ENCODE results near the gene MAOA.

- no peak for TF ChIP-seq EZH2 (IDR thresholded peaks at IDR 0.05)
- TF ChIP-seq POLR2AphosphoS5 (IDR thresholded peaks at IDR 0.05; ENCODE audit: borderline replicate concordance, low read depth, low read length) = no peak
- TF ChIP-seq FOXP2 (optimal IDR thresholded peaks at IDR 0.05; ENCODE audit: control extremely low read depth, extremely low read length, insufficient read depth) = no peak
Measured at GRCh38 chrX:43627669-43628068, 28.4 kb upstream of the MAOA start.

All from SK-N-MC (cell line).